Choroid plexus epithelial cell (primary cell): ENCODE results near the gene ASB6.
"Not testable (repeated sequence)": the region's sequence is repeated elsewhere in the genome, so short reads cannot be mapped to it uniquely, and the experiment has no call there.

ENCODE experiments used
- DNase-seq: peaks from one replicate; pipeline ENCODE4 v3.0.0-alpha.2; 2010; ENCODE audit warnings: low read depth
- H3K4me3 ChIP-seq: 2 replicates; pipeline ENCODE4 v1.5.1; 2011; ENCODE audit warnings: low read depth, mild to moderate bottlenecking, control low read depth, low read length, moderate library complexity
- CTCF ChIP-seq: conservative IDR thresholded peaks from 2 replicates; pipeline ENCODE4 v1.5.1; 2011; ENCODE audit warnings: low read depth, mild to moderate bottlenecking, control low read depth, inconsistent platforms, low read length, moderate library complexity

ASB6 gene

GRCh38 chr9:129640086-129640870, 1.7 kb downstream of the ASB6 start:
- DNase-seq = peak; percentile 63
- H3K4me3 ChIP-seq = peak overlapping the region; percentile 92
- no peak for TF ChIP-seq CTCF

GRCh38 chr9:129639756-129640085, 2.2 kb downstream of the ASB6 start:
- no peak overlapping the region for H3K4me3 ChIP-seq
- DNase-seq = no peak
- no peak for TF ChIP-seq CTCF

- DNase-seq = no peak
- H3K4me3 ChIP-seq = no peak overlapping the region
Measured at GRCh38 chr9:129639034-129639630, 2.8 kb downstream of the ASB6 start.

DNA sequence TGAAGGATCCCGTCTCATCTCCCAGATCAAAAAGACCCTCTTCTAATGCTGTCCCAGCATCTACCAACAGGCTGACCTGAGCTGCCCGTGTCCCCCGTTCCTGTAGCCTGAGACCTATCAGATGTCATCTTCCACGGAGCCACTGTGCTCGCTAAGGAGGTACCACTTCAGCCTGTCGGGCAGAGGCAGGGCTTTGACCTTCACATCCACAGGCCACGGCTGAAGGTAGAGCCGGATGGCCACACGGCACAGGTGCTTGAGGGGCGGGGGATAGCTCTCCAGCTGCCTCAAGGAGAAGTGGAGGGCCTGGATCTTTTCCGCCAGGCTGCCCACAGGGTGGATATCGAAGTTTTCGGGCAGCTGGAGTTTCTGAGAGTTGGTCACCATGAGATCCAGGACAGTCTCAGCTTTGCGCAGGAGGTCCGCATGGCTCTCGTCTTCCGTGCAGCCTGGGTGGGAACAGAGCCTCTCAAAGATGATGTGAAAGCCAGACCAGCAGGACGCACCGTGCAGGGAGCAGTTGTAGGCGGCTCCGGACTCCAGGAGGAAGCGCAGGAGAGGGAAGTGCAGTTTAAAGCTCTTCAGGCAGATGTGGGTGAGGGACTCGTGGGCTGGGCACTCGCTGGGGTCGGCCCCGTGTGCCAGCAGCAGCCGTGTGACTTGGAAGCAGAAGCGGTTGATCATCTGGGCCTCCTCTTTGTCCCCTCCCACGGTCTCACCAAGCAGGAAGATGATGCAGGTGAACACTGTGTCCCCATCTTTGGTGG, 4.1 kb downstream of the ASB6 start:
- no peak overlapping the region for H3K4me3 ChIP-seq
- no peak for TF ChIP-seq CTCF
- no peak for DNase-seq

More at GRCh38 chr9:129639034-129639630, 2.8 kb downstream of the ASB6 start:
- no peak for TF ChIP-seq CTCF

DNA sequence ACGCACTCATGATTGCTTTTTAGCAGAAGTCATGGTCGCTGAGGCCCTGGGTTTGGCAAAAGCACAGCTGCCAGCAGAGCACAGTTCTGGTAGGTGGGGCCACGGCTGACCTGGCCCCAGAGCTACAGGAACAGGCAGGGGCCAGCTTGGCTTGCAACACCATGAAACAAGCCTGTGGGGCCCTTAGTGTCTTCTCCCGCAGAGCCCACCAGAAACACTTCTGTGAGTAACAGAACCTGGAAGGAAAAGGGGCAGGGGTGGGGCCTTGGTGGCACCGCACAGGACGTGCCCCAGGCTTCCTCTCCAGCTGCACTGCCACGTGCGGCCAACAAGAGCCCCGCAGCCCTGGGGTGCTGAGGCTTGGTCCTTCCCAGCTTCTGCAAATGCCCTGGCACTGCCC, 4.8 kb downstream of the ASB6 start:
- DNase-seq = no peak
- H3K4me3 ChIP-seq = no peak overlapping the region
- TF ChIP-seq CTCF = no peak

GRCh38 chr9:129636343-129636742, 5.6 kb downstream of the ASB6 start:
- DNase-seq, H3K4me3 ChIP-seq: not testable (repeated sequence)

DNA sequence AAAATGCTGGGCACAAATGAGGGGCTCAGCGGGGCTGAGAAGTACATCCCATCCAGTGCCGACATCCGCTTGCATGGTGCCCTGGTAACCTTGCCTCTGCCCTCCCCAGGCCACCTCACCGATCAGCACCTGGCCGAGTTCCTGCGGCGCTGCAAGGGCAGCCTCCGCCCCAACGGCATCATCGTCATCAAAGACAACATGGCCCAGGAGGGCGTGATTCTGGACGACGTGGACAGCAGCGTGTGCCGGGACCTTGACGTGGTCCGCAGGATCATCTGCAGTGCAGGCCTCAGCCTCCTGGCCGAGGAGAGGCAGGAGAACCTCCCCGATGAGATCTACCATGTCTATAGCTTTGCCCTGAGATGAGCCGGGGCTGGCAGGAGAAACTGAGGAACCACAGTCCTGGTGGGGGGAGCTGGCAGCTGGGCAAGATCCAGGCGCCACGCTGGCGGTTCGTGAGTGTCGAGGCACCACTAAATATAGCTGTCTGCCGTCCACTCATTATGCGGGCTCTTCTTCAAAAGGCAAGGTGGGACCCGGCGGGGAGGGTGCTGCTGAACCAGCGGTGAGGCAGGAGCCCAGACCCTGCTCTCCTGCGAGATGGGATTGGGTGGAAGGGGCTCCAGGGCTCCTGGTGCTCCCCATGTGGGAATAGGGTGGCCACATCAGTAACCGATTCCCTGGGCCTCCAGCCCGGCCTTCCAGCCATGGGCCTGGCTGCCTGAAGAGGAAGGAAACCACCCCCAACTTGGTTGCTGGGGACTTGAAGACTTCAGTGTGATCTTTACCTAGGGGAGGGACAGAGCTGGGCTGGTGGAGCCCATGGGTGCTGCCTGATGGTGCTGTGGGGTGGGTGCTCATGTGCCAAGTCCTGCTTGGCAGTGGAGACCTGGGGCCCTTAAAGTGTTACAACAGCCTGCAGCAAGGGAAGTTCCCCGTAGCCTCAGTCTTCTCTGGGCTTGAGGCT, 6.6 kb downstream of the ASB6 start:
- DNase-seq = no peak
- H3K4me3 ChIP-seq = no peak overlapping the region
- no peak for TF ChIP-seq CTCF
